ENCODE results near the gene MSRB1. TPM values are rescaled to one million over a fixed set of nuclear protein-coding genes. Genes with fewer than 3 reads are reported as not detected.
A peak's percentile ranks its signal among the peaks of the same experiment; 100 is the strongest.
"Not testable (repeated sequence)": the region's sequence is repeated elsewhere in the genome, so short reads cannot be mapped to it uniquely, and the experiment has no call there.

Gene MSRB1
- total RNA-seq, 1 donor from 2014 or later, result 14.1 TPM

DNA sequence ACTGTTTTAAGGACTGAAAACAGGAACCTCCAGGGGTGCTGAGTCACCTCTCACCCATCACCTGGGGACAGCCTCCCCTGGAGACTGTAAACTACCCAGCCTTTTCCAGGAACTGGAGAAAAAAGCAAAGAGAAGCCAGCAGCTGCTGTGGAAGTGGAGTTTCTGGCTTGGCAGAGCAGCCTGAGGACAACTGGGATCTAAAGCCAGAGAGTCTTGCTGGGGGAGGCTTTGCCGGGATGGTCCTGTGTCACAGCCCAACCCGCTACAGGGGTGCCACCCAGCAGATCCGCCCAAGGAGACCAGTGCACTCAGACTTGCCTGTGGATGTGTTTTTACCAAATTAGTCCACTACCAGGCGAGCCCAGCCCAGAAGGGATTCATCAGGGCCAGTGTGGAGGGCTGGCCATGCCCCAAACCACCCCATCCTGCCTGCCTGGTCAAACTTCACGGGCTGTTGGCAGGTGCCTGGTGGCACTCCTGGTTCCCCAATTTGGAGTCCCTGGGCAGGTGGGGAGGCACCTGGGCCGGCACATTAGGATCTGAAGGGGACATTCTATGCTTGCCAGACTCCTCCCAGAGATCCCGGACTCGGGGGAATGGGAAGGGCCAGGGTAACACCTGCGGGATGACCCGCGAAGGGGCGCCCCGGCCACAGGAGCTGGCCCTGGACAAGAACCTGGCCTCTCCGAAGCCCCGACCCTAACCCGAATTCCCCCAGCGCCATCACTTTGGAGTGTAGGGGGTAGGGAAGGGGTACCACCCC is 771 bp downstream of the MSRB1 start:
- H3K27ac Mint-ChIP-seq, result no peak overlapping the region
- H3K9me3 Mint-ChIP-seq, result no peaks in the 10 kb centered on the region
- peaks cover 3% of the 10 kb centered on the region for H3K36me3 Mint-ChIP-seq
- H3K27me3 Mint-ChIP-seq (ENCODE audit: low read depth), result no peaks in the 10 kb centered on the region
- H3K4me1 Mint-ChIP-seq, result peaks cover 10% of the 10 kb centered on the region
- TF ChIP-seq CTCF (IDR thresholded peaks at IDR 0.05; ENCODE audit: unreplicated experiment), result no peak
- DNase-seq (ENCODE audit: low spot score in 2 of 2, unreplicated experiment in 2 of 2), result no peak
- H3K4me3 Mint-ChIP-seq, result peak overlapping the region; percentile 82

GRCh38 chr16:1941162-1942046 is 1.6 kb downstream of the MSRB1 start:
- no peak for TF ChIP-seq CTCF (IDR thresholded peaks at IDR 0.05; ENCODE audit: unreplicated experiment)
- no peak overlapping the region for H3K27ac Mint-ChIP-seq
- peaks cover 10% of the 10 kb centered on the region for H3K4me1 Mint-ChIP-seq
- H3K9me3 Mint-ChIP-seq, result no peaks in the 10 kb centered on the region
- H3K27me3 Mint-ChIP-seq (ENCODE audit: low read depth), result no peaks in the 10 kb centered on the region
- peaks cover 9% of the 10 kb centered on the region for H3K36me3 Mint-ChIP-seq
- DNase-seq (ENCODE audit: low spot score in 2 of 2, unreplicated experiment in 2 of 2), result no peak
- peak overlapping the region; percentile 82 for H3K4me3 Mint-ChIP-seq

GRCh38 chr16:1940273-1941161 is 2.5 kb downstream of the MSRB1 start:
- Mint-ChIP-seq H3K4me3 (no peak overlapping the region), H3K4me1 (peaks cover 10% of the 10 kb centered on the region), H3K9me3 (no peaks in the 10 kb centered on the region)

DNA sequence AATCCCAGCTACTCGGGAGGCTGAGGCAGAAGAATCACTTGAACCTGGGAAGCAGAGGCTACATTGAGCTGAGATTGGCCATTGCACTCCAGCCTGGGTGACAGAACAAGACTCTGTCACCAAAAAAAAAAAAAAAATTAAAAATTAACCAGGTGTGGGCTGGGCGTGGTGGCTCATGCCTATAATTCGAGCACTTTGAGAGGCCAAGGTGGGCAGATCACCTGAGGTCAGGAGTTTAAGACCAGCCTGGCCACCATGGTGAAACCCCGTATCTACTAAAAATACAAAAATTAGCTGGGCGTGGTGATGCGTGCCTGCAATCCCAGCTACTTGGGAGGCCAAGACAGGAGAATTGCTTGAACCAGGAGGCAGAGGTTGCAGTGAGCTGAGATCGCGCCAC is 3.2 kb downstream of the MSRB1 start:
- not testable (repeated sequence) for DNase-seq (ENCODE audit: low spot score in 2 of 2, unreplicated experiment in 2 of 2); H3K9me3 Mint-ChIP-seq; H3K27ac Mint-ChIP-seq; H3K36me3 Mint-ChIP-seq; H3K27me3 Mint-ChIP-seq (ENCODE audit: low read depth); H3K4me3 Mint-ChIP-seq
- peaks cover 10% of the 10 kb centered on the region for H3K4me1 Mint-ChIP-seq

More at GRCh38 chr16:1940273-1941161, 2.5 kb downstream of the MSRB1 start:
- Mint-ChIP-seq H3K27ac (no peak overlapping the region), H3K27me3 (ENCODE audit: low read depth) (no peaks in the 10 kb centered on the region), H3K36me3 (peaks cover 9% of the 10 kb centered on the region)
- TF ChIP-seq CTCF (IDR thresholded peaks at IDR 0.05; ENCODE audit: unreplicated experiment), result no peak
- DNase-seq (ENCODE audit: low spot score in 2 of 2, unreplicated experiment in 2 of 2), result no peak

DNA sequence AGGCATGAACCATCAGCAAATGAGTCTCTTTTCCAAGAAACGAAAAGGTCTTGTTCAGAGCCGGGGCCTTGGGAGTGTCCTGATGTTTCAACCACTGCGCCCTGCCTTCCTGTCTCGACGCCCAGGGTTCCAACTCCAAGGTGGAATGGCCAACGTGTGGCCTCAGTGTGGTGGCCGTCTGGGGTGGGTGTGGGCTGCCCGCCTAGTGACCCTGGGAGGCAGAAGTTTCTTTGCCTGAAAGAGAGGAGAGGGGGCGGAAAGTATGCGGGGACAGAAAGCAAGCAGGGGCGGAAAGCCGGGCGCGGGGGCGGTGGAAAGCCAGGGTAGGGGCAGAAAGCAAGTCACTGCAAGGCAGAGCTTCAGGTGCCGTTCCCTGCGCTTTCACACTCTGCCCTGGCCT is 4.1 kb downstream of the MSRB1 start:
- Mint-ChIP-seq H3K36me3 (peaks cover 9% of the 10 kb centered on the region), H3K4me3 (no peak overlapping the region), H3K9me3 (no peaks in the 10 kb centered on the region), H3K27me3 (ENCODE audit: low read depth) (no peaks in the 10 kb centered on the region), H3K27ac (no peak overlapping the region), H3K4me1 (peaks cover 10% of the 10 kb centered on the region)
- no peak for DNase-seq (ENCODE audit: low spot score in 2 of 2, unreplicated experiment in 2 of 2)
- TF ChIP-seq CTCF (IDR thresholded peaks at IDR 0.05; ENCODE audit: unreplicated experiment), result no peak

Measured in mesothelial cell of epicardium (in vitro differentiated cells).